ENCODE results near the gene ANKMY1. TPM values are rescaled to one million over a fixed set of nuclear protein-coding genes. Genes with fewer than 3 reads are reported as not detected.

The ANKMY1 gene
- total and polyA plus RNA-seq, 10 donors = 7.6 to 45.5 (median 29.4) TPM

DNA sequence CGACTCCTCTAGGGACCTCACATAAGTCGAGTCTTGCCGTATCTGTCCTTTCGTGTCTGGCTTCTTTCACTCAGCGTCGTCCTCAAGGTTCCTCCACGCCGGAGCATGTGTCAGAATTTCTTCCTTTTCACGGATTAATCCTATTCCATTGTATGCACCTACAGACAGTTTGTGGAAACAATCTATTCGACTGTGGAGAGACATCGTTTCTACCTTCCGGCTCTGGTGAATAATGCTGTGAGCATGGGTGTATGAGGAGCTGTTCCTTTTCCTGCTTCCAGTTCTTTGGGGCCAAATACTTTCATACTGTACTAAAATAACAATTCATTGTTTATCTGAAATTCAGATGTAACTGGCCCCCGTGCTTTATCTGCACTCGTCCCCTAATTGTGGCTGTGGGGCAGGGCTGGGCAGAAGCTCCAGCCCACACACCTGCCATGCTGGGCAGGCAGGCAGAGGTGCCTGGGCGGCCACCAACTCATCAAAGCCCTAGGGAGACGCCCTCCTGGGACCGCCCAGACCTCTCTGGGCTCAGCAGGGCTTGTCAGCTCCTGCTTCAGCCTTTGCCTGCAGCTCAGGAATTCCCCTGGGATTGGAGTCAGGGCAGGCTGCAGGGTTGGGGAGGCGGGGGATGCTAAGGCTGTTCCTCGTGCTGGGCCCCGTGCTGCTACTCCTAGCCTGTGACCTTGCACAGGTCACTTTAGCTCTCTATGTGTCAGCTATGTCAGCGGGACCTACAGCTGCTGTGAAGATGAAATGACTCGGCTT is 107.8 kb downstream of the ANKMY1 start:
- intact Hi-C loops (cut with DNase I; ENCODE audit: low total_unique reads) = no loop called here
- no peak overlapping the region for H3K4me3 ChIP-seq
- TF ChIP-seq, protein P1, sequence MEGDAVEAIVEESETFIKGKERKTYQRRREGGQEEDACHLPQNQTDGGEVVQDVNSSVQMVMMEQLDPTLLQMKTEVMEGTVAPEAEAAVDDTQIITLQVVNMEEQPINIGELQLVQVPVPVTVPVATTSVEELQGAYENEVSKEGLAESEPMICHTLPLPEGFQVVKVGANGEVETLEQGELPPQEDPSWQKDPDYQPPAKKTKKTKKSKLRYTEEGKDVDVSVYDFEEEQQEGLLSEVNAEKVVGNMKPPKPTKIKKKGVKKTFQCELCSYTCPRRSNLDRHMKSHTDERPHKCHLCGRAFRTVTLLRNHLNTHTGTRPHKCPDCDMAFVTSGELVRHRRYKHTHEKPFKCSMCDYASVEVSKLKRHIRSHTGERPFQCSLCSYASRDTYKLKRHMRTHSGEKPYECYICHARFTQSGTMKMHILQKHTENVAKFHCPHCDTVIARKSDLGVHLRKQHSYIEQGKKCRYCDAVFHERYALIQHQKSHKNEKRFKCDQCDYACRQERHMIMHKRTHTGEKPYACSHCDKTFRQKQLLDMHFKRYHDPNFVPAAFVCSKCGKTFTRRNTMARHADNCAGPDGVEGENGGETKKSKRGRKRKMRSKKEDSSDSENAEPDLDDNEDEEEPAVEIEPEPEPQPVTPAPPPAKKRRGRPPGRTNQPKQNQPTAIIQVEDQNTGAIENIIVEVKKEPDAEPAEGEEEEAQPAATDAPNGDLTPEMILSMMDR (IDR thresholded peaks at IDR 0.05 in 8 of 11, conservative IDR thresholded peaks at IDR 0.05 in 3 of 11) = no peak
- no peak for TF ChIP-seq POLR2A (IDR thresholded peaks at IDR 0.05)
- TF ChIP-seq POLR2AphosphoS5 (IDR thresholded peaks at IDR 0.05) = no peak
- WGBS, 5 donors = 64 to 80% (median 65%) methylated on average over 19 to 22 of the region's 22 CpGs
- no peaks in the 10 kb centered on the region for H3K9me3 ChIP-seq
- peaks cover 4 to 40% (median 24%) of the 10 kb centered on the region in 6 donors for H3K4me1 ChIP-seq
- peaks cover 3 to 84% (median 42%) of the 10 kb centered on the region in 7 donors for H3K27me3 ChIP-seq (replicated peaks in 1 of 7)
- no peak for DNase-seq
- no peak overlapping the region for H3K27ac ChIP-seq
- no peaks in the 10 kb centered on the region for H3K36me3 ChIP-seq

DNA sequence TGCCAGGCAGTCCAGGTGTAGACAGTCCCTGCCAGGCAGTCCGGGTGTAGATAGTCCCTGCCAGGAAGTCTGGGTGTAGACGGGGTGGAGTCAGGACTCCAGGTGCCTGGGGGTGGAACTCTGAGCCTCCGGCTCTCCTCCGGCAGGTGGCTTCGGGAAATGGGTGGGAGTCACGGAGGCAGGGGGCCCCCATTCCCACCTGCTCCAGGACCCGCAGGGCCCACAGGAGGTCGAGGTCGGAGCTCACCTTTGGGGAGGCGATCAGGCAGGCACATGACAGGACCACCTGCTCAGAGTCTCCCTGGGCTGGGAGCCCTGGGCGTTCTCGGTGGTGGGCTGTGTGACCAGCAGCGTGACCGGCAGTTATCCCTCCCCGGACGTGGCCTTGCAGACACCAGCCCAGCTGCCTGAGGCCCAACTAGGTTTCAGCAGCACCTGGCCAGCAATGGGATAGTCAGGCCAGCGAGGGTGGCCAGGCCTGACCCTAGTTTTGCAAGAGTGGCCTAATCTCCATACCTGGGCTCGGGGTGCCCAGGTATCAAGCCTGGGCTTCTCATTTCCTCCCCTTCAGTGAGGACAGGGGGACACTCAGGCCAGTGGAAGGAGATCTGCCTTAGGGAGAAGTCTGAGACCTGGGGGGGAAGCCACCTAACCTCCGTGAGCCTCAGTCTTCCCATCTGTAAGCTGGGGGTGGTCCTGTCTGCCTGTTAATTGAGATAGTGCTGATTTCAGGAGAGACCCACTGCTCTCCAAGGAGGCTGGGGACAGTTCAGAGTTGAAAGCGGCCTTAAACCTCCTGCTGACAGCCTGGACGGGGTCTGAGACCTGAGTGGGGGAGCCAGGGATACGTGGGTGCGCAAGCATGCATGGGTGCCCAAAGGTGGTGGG is 109.2 kb downstream of the ANKMY1 start:
- Histone ChIP-seq H3K27ac (no peak overlapping the region), H3K9me3 (no peaks in the 10 kb centered on the region), H3K27me3 (replicated peaks in 1 of 7) (peaks cover 3 to 71% (median 29%) of the 10 kb centered on the region in 7 donors), H3K4me3 (no peak overlapping the region), H3K4me1 (peaks cover 0 to 27% (median 13%) of the 10 kb centered on the region in 6 donors), H3K36me3 (no peaks in the 10 kb centered on the region)
- intact Hi-C loops (cut with DNase I; ENCODE audit: low total_unique reads) = no loop called here
- TF ChIP-seq, protein P1 (IDR thresholded peaks at IDR 0.05 in 8 of 11, conservative IDR thresholded peaks at IDR 0.05 in 3 of 11) = no peak
- TF ChIP-seq POLR2AphosphoS5 (IDR thresholded peaks at IDR 0.05) = no peak
- no peak for TF ChIP-seq POLR2A (IDR thresholded peaks at IDR 0.05)
- 80 to 91% (median 88%) methylated on average over 19 to 23 of the region's 23 CpGs for WGBS, 5 donors
- DNase-seq = no peak

DNA sequence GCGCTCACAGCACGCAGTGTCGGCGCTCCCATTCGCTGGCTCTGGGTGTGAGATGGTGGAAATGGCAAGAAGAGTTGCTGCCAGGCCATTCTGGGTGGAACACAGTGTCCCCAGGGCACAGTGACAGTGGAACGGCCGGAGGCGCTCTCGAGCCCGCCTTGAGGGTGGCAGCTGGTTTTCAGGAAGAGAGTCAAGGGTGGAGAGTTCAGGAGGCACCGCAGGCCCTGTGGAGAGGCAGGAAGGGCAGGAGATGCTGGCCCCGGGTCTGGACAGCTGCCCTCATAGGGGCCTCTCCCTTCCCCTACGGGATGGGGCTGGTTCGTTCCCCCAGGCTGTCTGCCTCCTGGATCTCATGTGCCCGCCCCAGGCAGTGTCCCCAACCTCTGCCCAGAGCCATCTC is 109.9 kb downstream of the ANKMY1 start:
- Histone ChIP-seq H3K36me3 (no peaks in the 10 kb centered on the region), H3K27ac (no peak overlapping the region), H3K27me3 (replicated peaks in 1 of 7) (peaks cover 3 to 65% (median 26%) of the 10 kb centered on the region in 7 donors), H3K4me1 (peaks cover 0 to 23% (median 11%) of the 10 kb centered on the region in 6 donors), H3K4me3 (no peak overlapping the region), H3K9me3 (no peaks in the 10 kb centered on the region)
- intact Hi-C loops (cut with DNase I; ENCODE audit: low total_unique reads) = no loop called here
- WGBS, 5 donors = 56 to 80% (median 75%) methylated on average over 15 of the region's 15 CpGs
- no peak for DNase-seq
- TF ChIP-seq POLR2AphosphoS5 (IDR thresholded peaks at IDR 0.05) (peak in 1 of 3 donors; percentile 23), POLR2A (IDR thresholded peaks at IDR 0.05) (no peak)
- TF ChIP-seq, protein P1 (IDR thresholded peaks at IDR 0.05 in 8 of 11, conservative IDR thresholded peaks at IDR 0.05 in 3 of 11) = no peak

Measured in spleen (tissue), 11 donors.